Retinal pigment epithelial cell (primary cell): ENCODE measurements around the gene CRYBB1.

Source experiments
- DNase-seq: peaks from one replicate; pipeline ENCODE4 v3.0.0-alpha.2; 2010; ENCODE audit warnings: low read depth
- H3K4me3 ChIP-seq: 2 replicates; pipeline ENCODE4 v1.5.1; 2011; ENCODE audit warnings: mild to moderate bottlenecking, low read length, control low read depth, moderate library complexity
- TF ChIP-seq, protein P1 (sequence below): conservative IDR thresholded peaks from 2 replicates; pipeline ENCODE4 v1.5.1; 2011; ENCODE audit warnings: low read depth, low read length, control low read depth, inconsistent platforms

CRYBB1 gene

DNA sequence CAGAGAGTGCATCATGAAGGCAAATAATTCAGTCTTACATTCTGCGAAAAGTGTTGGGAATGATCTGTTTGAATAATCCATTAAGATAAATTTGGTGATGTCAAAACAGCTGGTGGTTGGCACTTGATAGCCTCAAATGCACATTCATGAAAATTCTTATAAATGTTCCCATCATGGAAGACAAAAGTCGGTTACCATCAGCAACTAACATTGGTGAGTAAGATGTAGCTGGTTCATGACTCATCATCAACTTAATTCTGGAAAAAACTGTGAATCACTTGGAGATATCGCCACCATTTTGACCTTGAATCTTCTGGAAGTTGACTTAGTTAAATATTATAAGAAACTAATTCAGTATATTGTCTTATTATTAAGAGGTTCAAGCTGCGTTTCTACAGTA lies 11.2 kb downstream of the CRYBB1 start:
- H3K4me3 ChIP-seq = no peak overlapping the region
- DNase-seq = no peak
- TF ChIP-seq, protein P1, sequence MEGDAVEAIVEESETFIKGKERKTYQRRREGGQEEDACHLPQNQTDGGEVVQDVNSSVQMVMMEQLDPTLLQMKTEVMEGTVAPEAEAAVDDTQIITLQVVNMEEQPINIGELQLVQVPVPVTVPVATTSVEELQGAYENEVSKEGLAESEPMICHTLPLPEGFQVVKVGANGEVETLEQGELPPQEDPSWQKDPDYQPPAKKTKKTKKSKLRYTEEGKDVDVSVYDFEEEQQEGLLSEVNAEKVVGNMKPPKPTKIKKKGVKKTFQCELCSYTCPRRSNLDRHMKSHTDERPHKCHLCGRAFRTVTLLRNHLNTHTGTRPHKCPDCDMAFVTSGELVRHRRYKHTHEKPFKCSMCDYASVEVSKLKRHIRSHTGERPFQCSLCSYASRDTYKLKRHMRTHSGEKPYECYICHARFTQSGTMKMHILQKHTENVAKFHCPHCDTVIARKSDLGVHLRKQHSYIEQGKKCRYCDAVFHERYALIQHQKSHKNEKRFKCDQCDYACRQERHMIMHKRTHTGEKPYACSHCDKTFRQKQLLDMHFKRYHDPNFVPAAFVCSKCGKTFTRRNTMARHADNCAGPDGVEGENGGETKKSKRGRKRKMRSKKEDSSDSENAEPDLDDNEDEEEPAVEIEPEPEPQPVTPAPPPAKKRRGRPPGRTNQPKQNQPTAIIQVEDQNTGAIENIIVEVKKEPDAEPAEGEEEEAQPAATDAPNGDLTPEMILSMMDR = no peak

DNA sequence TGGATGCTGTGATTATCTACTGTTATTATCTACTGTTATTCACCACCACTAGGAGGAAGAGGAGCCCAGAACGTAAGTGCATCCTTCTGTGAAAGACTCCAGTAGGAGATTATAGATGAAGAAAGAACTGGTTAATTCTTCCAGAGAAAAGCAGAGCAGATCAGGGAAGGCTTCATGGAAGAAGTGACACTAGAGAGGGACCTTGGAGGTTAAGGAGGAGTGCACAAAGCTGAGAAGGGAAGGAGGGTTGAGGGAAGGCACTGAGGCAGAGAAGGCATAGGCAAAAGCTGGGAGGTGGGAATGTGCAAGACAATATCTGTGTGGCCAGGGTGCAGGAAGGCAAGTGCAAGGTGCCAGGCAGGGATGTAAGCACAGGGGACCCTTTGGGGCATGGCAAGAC lies 13.5 kb downstream of the CRYBB1 start:
- H3K4me3 ChIP-seq = no peak overlapping the region
- TF ChIP-seq, protein P1 = no peak
- no peak for DNase-seq

DNA sequence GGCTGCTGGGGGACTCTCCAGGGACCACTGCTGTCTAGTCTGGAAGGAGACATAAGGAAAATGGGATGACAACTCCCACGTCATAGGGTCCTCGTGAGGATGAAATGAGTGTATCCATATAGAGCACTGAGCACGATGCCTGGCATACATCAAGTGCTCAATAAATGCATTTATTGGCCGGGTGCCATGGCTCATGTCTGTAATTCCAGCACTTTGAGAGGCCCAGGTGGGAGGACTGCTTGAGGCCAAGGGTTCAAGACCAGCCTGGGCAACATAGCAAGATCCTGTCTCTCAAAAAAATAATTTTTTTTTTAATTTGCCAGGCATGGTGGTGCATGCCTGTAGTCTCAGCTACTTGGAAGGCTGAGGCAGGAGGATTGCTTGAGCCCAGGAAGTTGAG lies 15.7 kb downstream of the CRYBB1 start:
- TF ChIP-seq, protein P1 = no peak
- no peak for DNase-seq
- H3K4me3 ChIP-seq = no peak overlapping the region

GRCh38 chr22:26601726-26602125 lies 16.1 kb downstream of the CRYBB1 start:
- TF ChIP-seq, protein P1 = no peak
- no peak for DNase-seq
- no peak overlapping the region for H3K4me3 ChIP-seq

DNA sequence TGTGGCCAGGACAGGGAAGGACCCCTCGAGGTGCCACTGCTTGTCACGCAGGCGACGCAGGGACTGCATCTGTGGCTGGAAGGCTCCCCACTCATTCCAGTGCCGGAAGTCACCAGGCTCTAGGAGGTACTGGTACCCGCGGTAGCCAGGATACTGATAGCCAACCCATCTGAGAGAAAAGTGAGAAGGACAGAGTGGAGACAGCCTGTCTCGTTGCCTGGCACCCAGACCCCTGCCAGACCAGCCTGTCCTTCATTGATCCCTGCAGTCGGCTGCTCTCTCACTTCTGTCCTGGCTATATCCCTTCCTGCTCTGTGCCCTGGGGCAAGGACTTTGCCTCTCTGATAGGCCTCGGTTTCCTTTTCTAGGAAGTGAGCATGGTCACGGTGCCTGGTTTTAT lies 18.3 kb downstream of the CRYBB1 start:
- no peak overlapping the region for H3K4me3 ChIP-seq
- TF ChIP-seq, protein P1 = no peak
- DNase-seq = no peak

- no peak for DNase-seq
- TF ChIP-seq, protein P1 = no peak
- H3K4me3 ChIP-seq = no peak overlapping the region
Measured at GRCh38 chr22:26597480-26597879, 20.3 kb downstream of the CRYBB1 start.

- no peak for DNase-seq
- H3K4me3 ChIP-seq = no peak overlapping the region
- TF ChIP-seq, protein P1 = no peak
Measured at GRCh38 chr22:26597026-26597425, 20.8 kb downstream of the CRYBB1 start.
